Muscle layer of duodenum (tissue), 2 donors: Measurements from ENCODE around the gene RHEBL1.

Source experiments
- H3K27ac ChIP-seq: one replicate; pipeline ENCODE4 v1.7.0; 2013; ENCODE audit warnings: mild to moderate bottlenecking, low read length
- H3K27me3 ChIP-seq: one replicate; pipeline ENCODE4 v1.7.0; 2013; ENCODE audit warnings: low read depth, mild to moderate bottlenecking, control low read depth, low read length
- H3K36me3 ChIP-seq, 2 donors: one replicate each; pipeline ENCODE4 v1.7.0; 2013; ENCODE audit warnings: low read length in 2 of 2, control low read depth in 1 of 2, mild to moderate bottlenecking in 1 of 2; ENCODE audit not compliant: insufficient read depth in 2 of 2, control insufficient read depth in 1 of 2
- H3K4me1 ChIP-seq, 2 donors: one replicate each; pipeline ENCODE4 v1.7.0; 2013; ENCODE audit warnings: low read length in 2 of 2, mild to moderate bottlenecking in 2 of 2, control low read depth in 1 of 2, moderate library complexity in 1 of 2; ENCODE audit not compliant: insufficient read depth in 2 of 2, control insufficient read depth in 1 of 2
- H3K4me3 ChIP-seq, 2 donors: one replicate each; pipeline ENCODE4 v1.7.0; 2013; ENCODE audit warnings: low read length in 2 of 2, low read depth in 1 of 2, mild to moderate bottlenecking in 1 of 2
- H3K9me3 ChIP-seq, 2 donors: one replicate each; pipeline ENCODE4 v1.7.0; 2013; ENCODE audit warnings: low read length in 2 of 2, control low read depth in 1 of 2, mild to moderate bottlenecking in 1 of 2; ENCODE audit not compliant: control insufficient read depth in 1 of 2
- donor health status: healthy.

RHEBL1 gene

DNA sequence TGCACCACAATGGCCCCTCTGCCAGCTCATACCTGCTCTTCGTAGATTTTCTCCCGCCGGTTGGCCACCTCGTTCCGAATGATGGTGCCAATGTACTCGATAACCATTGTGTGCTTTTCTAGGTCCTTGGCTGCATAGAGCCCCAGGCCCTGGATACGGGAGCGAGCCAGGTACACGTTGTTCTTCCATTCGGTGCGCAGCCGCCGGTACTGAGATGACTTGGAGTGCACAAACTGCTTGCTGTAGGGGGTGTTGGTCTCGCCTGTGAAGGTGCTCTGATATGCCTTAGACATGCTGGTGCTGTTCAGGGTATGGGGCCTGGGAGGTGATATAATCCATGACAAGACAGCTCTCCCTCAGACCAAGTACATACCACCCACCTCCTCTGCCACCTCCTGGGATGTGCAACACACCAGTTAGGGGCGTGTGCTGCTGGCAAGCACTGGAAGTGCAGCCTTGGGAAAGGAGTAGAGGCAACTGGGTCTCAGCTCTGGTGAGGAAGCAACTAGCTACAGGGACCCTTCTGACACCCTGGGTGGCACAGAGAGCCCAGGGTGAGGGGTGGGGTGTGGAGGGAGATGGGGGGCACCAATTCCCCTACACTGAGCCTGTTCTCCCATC is 47.1 kb downstream of the RHEBL1 start:
- Histone ChIP-seq H3K4me1 (peaks cover 0 to 3% of the 10 kb centered on the region in 2 donors), H3K9me3 (no peaks in the 10 kb centered on the region), H3K36me3 (peaks cover 47 to 67% of the 10 kb centered on the region in 2 donors), H3K27ac (no peak overlapping the region), H3K4me3 (no peak overlapping the region), H3K27me3 (no peaks in the 10 kb centered on the region)

DNA sequence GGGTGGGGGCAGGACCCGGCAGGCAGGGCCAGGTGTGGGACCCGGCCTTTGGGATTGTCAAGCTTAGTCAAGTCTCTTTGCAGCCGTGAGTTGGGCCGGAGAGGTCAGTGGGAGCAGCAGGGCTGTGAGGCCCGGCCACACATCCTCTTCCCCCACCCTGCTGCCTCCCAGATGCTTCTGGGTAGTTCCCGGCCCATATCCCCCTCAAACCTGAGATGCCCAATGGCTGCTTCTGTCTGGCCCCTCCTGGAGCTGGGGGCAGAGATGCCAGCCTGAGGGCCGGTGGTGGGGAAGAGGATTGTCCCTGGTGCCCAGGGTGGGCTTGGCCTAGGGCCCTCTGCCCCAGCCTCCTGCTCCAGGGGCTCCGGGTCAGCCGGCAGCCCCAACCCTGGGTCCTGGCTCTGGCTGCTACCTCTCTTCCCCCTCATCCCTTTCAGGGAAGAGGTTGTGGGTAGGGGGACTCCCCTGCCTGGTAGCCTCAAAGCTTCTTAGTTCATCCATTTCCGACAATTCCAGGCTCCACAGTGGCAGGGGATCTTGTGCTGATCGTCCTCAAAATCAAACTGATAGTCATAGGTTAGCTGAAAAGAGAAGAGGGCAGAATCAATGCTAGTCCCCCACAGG is 48.4 kb downstream of the RHEBL1 start:
- H3K4me1 ChIP-seq: peaks cover 0 to 15% of the 10 kb centered on the region in 2 donors
- H3K36me3 ChIP-seq: peaks cover 44 to 54% of the 10 kb centered on the region in 2 donors

DNA sequence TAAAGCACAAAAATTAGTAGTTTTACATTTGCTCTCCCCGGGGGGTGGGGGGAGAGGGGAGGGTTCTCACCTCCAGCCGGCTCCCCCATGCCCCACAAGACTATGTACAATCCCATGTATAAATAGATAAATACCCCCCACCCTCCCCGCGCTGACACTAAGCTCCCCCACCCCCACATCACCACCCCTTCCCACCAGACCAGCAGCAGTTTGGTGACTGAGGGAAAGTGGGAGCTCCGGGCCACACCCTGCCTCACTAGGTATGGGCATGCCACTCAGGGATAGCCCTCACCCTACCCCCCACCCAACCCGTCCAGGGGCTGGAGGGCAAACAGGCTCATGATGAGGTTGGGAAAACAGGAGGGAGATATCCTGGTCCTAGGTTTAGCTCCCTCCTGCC is 49.3 kb downstream of the RHEBL1 start:
- H3K27ac ChIP-seq: no peak overlapping the region
- H3K9me3 ChIP-seq: no peaks in the 10 kb centered on the region
- H3K4me1 ChIP-seq: peaks cover 0 to 15% of the 10 kb centered on the region in 2 donors
- H3K4me3 ChIP-seq: no peak overlapping the region
- H3K27me3 ChIP-seq: no peaks in the 10 kb centered on the region
- H3K36me3 ChIP-seq: peaks cover 35 to 45% of the 10 kb centered on the region in 2 donors

More for the DNA sequence above, 48.4 kb downstream of the RHEBL1 start:
- H3K27ac ChIP-seq: no peak overlapping the region
- H3K9me3 ChIP-seq: no peaks in the 10 kb centered on the region
- H3K27me3 ChIP-seq: no peaks in the 10 kb centered on the region
- no peak overlapping the region for H3K4me3 ChIP-seq

DNA sequence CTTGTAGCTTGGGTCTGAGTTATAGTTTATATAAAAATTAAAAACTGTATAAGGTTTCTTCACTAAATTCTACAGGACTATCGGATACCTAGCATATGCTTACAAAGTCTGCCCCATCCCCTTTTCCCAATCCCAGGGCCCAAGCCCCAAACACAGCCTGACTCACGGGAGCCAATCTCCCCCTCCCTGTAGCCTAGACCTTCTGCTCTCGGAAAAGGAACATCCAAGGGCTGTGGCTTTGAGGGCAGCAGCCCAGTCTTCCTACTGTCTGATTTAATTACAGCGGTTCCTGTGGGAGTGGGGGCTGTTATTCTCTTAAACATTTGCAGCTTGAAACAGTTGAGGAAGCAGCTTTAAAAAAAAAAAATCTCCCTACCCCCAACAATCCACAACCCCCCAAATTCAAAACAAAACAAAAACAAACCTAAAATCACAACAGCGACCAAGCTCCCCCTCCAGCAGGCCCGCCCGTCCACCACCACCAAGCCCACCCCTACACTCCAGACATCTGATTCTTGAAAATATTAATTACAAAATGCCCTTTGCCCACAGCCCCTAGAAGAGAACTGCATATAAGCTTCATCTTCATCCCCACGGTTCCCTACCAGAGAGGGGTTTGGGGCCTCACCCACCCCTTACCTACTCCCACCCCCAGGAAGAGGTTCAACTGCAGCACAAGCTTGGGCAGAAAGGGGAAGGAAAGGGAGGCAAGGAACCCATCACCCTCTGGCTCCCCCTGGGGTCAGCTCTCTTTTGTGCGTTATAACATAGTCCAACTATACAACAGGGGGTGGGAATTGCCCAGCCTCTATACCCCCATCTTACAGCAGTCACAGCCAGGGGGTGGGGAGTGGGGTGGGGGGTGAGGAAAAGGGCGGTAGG is 50.1 kb downstream of the RHEBL1 start:
- H3K27me3 ChIP-seq: no peaks in the 10 kb centered on the region
- no peak overlapping the region for H3K4me3 ChIP-seq
- H3K4me1 ChIP-seq: peaks cover 0 to 15% of the 10 kb centered on the region in 2 donors
- no peaks in the 10 kb centered on the region for H3K9me3 ChIP-seq
- H3K27ac ChIP-seq: peak overlapping the region; percentile 100
- H3K36me3 ChIP-seq: peaks cover 27 to 37% of the 10 kb centered on the region in 2 donors

DNA sequence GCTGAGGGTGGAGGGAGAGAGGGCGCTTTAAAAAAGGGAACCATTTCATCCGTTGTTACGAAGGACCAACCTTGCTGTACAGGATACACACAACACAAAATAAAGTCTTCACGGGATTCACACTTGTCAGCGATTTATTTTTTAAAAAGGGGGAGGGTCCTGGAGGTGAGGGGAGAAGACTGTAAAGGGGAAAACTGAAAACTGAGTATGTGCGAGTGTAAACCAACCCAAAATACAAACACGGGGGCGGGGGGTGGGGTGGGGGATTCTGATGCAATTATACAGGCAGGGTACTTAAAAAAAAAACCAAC is 50.7 kb downstream of the RHEBL1 start:
- peak overlapping the region; percentile 100 for H3K27ac ChIP-seq

DNA sequence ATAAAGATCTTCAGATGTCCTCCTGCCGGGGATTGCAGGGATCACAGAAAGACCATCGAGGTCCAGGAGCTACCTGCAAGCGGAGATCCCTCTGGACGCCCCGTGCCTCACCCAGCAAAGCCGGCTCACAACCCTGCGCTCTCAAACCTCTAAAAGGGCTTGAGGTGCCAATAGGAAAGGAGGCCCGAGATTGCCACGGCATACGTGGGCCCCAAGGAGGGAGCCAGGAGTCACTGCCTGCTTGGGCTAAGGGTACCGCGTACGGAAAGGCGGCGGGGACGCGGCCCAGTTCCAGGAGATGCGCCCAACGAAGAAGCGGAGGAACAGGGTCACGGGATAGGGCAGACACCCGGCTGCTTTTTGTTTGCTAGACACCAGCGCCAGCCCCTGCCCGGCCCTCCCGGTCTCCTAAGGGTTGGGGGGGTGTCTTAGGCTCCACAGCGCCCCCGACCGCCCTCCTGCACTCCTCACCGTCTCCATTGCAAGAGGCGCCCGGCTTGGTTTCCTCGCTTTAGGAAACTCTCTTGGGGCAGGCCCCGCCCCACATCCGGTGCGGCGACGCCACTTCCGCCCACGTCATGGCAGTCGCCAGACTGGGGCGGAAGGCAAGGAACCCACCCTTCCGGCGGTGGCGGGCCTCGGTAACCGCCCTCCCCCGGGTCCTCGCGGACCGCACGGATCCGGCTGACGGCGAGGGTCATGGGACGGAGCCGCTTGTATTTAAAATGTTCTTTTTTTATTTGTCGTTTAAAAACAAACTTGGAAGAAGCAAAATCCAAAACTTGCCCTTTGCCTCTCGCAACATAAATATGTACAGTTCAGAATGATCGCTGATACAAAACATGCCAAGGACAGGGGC is 51.3 kb downstream of the RHEBL1 start, which contains the start of gene PRKAG1:
TSS of gene PRKAG1 (minus strand) at position 516 of the 859 bp plus-strand sequence. CDS start at position 480, 36 bp downstream.
- no peaks in the 10 kb centered on the region for H3K9me3 ChIP-seq
- peak within 1 kb of the TSS; percentile 100 for H3K27ac ChIP-seq
- peak within 1 kb of the TSS; percentile 87 to 92 for H3K4me3 ChIP-seq
- peaks cover 0 to 15% of the 10 kb centered on the region in 2 donors for H3K4me1 ChIP-seq
- H3K27me3 ChIP-seq: no peaks in the 10 kb centered on the region
- H3K36me3 ChIP-seq: peaks cover 22 to 26% of the 10 kb centered on the region in 2 donors

More for the DNA sequence above, 50.7 kb downstream of the RHEBL1 start:
- Histone ChIP-seq H3K27me3 (no peaks in the 10 kb centered on the region), H3K9me3 (no peaks in the 10 kb centered on the region), H3K36me3 (peaks cover 26 to 31% of the 10 kb centered on the region in 2 donors), H3K4me1 (peaks cover 0 to 15% of the 10 kb centered on the region in 2 donors), H3K4me3 (peak overlapping the region; percentile 87 to 92)

DNA sequence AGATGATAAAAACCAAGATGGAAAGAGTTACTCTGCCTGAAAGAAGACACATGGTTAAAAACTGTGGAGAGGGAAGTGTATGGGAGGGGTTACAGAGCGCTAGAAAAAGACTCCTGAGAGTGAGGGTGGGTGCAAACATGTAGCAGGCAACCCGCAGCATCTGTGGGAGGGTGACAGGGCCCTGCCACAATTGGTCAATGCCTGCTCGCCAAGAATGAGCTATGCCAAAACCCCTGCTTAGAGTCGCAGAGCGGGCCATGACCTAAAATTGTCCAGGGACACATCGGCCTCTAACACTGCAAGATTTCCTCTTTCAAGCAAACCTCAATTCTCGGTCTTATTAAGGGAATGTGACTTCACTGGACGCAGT is 51.9 kb downstream of the RHEBL1 start:
- Histone ChIP-seq H3K4me1 (peaks cover 0 to 15% of the 10 kb centered on the region in 2 donors), H3K27me3 (no peaks in the 10 kb centered on the region), H3K4me3 (peak overlapping the region; percentile 87 to 92), H3K27ac (peak overlapping the region; percentile 100), H3K36me3 (peaks cover 16 to 22% of the 10 kb centered on the region in 2 donors), H3K9me3 (no peaks in the 10 kb centered on the region)

DNA sequence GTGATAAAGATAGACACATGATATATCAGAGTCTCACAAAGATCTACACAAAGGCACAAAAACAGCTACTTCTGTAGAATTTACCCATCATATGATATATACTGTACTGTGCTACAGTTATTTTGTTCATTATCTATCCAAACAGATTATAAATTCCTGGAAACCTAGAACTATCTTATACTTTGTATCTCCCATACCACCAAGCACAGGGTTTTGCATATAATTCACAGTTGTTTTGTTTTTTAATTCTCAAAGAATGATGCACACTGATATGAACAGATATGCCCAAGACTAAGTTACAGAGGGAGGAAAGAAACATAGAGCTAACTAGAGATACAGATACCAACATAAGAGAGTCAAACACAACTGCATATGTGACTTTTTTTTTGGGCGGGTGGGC is 54.6 kb downstream of the RHEBL1 start:
- Histone ChIP-seq H3K4me1 (peaks cover 0 to 15% of the 10 kb centered on the region in 2 donors), H3K9me3 (no peaks in the 10 kb centered on the region), H3K4me3 (no peak overlapping the region), H3K36me3 (peaks cover 17 to 24% of the 10 kb centered on the region in 2 donors), H3K27me3 (no peaks in the 10 kb centered on the region), H3K27ac (no peak overlapping the region)
